Measurements from ENCODE around the gene PACRG. TPM values are rescaled to one million over a fixed set of nuclear protein-coding genes. Genes with fewer than 3 reads are reported as not detected.

PACRG gene
- polyA plus RNA-seq, 2 of the 4 experiments (the other 2 are of a cell fraction) = 0.14 to 0.30 TPM

DNA sequence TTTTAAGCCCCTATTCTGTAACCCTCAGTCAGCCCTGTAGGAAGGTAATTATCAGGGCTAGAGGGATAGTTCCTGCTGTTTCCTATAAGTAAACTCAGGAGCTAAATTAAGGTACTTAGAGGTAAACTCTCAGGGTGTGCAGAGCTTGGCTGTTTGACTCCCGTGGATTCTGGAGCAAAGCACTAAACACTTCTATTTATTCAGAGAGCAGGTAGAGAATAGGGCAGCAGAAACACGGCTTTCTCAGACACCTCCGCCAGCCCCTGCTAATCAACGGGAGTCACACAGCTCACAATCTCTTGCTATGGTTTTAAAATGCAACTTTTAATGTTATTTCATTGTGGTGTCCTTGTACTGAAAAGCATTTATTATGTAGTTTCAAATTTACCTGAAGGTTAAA lies 22.0 kb upstream of the PACRG start:
- FAIRE-seq = no peak
- POLR2A ChIA-PET = no interaction called here

DNA sequence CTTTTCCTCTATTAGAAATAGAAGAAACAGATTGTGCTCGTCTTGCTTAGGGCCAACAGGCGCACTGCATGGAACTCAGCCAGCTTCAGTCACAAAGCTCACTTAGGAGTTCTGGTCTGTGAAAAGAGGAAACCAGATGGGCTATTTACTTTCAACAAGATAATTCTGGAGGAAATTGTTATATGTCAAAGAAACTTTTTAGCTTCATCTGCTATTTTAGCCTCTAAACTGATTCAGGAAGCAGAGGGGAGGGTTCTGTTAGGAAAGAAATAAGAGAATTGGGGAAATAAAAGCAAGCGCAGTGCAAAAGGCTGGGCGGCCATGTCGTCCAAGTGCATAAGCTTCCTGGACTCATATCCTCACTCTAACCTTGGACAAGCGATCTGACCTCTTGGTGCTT lies 21.5 kb upstream of the PACRG start:
- ChIA-PET POLR2A (no interaction called here), CTCF (no interaction called here)
- FAIRE-seq (no peak), ATAC-seq (no peak), DNase-seq (ENCODE audit: low read depth in 1 of 2, low spot score in 1 of 2) (no peak)
- H3K4me2 ChIP-seq = no peak overlapping the region
- H3K4me1 ChIP-seq = no peaks in the 10 kb centered on the region
- H3K27ac ChIP-seq = no peak overlapping the region
- H3K4me3 ChIP-seq = no peak overlapping the region
- no peak for TF ChIP-seq HOXB5 (CRISPR knock-in tag; IDR thresholded peaks at IDR 0.05)
- no peak for TF ChIP-seq FOSB (CRISPR knock-in tag; IDR thresholded peaks at IDR 0.05)
- no peak for TF ChIP-seq CBX8 (IDR thresholded peaks at IDR 0.05)
- TF ChIP-seq ZFP36 (IDR thresholded peaks at IDR 0.05; ENCODE audit: borderline replicate concordance, partially characterized antibody) = no peak
- no peak for TF ChIP-seq MAZ (IDR thresholded peaks at IDR 0.05; ENCODE audit: borderline replicate concordance, low read depth, low read length)
- TF ChIP-seq MYC (IDR thresholded peaks at IDR 0.05; ENCODE audit: borderline replicate concordance, low read length) = no peak
- TF ChIP-seq, protein P1, sequence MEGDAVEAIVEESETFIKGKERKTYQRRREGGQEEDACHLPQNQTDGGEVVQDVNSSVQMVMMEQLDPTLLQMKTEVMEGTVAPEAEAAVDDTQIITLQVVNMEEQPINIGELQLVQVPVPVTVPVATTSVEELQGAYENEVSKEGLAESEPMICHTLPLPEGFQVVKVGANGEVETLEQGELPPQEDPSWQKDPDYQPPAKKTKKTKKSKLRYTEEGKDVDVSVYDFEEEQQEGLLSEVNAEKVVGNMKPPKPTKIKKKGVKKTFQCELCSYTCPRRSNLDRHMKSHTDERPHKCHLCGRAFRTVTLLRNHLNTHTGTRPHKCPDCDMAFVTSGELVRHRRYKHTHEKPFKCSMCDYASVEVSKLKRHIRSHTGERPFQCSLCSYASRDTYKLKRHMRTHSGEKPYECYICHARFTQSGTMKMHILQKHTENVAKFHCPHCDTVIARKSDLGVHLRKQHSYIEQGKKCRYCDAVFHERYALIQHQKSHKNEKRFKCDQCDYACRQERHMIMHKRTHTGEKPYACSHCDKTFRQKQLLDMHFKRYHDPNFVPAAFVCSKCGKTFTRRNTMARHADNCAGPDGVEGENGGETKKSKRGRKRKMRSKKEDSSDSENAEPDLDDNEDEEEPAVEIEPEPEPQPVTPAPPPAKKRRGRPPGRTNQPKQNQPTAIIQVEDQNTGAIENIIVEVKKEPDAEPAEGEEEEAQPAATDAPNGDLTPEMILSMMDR (IDR thresholded peaks at IDR 0.05) = no peak
- H3K9me3 ChIP-seq = no peaks in the 10 kb centered on the region
- WGBS (ENCODE audit: missing lambda C conversion rate) = 63% methylated on average over 6 of the region's 6 CpGs

More for the DNA sequence above, 22.0 kb upstream of the PACRG start:
- no peak overlapping the region for H3K4me2 ChIP-seq
- DNase-seq (ENCODE audit: low read depth in 1 of 2, low spot score in 1 of 2) (no peak), ATAC-seq (no peak)
- no peaks in the 10 kb centered on the region for H3K4me1 ChIP-seq
- no peak overlapping the region for H3K4me3 ChIP-seq
- CTCF ChIA-PET = no interaction called here
- H3K9me3 ChIP-seq = no peaks in the 10 kb centered on the region
- 63% methylated on average over 4 of the region's 4 CpGs for WGBS (ENCODE audit: missing lambda C conversion rate)
- no peak overlapping the region for H3K27ac ChIP-seq
- TF ChIP-seq ZFP36 (IDR thresholded peaks at IDR 0.05; ENCODE audit: borderline replicate concordance, partially characterized antibody) (no peak), TP53 (CRISPR knock-in tag; IDR thresholded peaks at IDR 0.05) (no peak), EP300 (IDR thresholded peaks at IDR 0.05) (no peak), ESRRA (IDR thresholded peaks at IDR 0.05; ENCODE audit: borderline replicate concordance, low read length) (no peak), JUN (IDR thresholded peaks at IDR 0.05) (no peak)

- FAIRE-seq = no peak
- Histone ChIP-seq H3K4me1 (no peaks in the 10 kb centered on the region), H3K9me3 (no peaks in the 10 kb centered on the region), H3K4me2 (no peak overlapping the region), H3K27ac (no peak overlapping the region), H3K4me3 (no peak overlapping the region)
- no peak for ATAC-seq
- TF ChIP-seq CHD4 (IDR thresholded peaks at IDR 0.05; ENCODE audit: borderline replicate concordance) (no peak), NFE2L2 (conservative IDR thresholded peaks at IDR 0.05; ENCODE audit: low read length) (no peak), RNF2 (IDR thresholded peaks at IDR 0.05; ENCODE audit: borderline replicate concordance, low read depth) (no peak), CBX8 (IDR thresholded peaks at IDR 0.05) (no peak), FOSL2 (IDR thresholded peaks at IDR 0.05) (no peak), FOSL2 (CRISPR knock-in tag; IDR thresholded peaks at IDR 0.05) (no peak), POLR2A (IDR thresholded peaks at IDR 0.05; ENCODE audit: low read length) (no peak), POLR2AphosphoS2 (conservative IDR thresholded peaks at IDR 0.05; ENCODE audit: low read length) (no peak), ZC3H11A (IDR thresholded peaks at IDR 0.05) (no peak)
- DNase-seq (ENCODE audit: low read depth in 1 of 2, low spot score in 1 of 2) = no peak
- POLR2A ChIA-PET = no interaction called here
- 60% methylated on average over 5 of the region's 6 CpGs for WGBS (ENCODE audit: missing lambda C conversion rate)
- CTCF ChIA-PET = no interaction called here
These were observed 18.8 kb upstream of the PACRG start for GRCh38 chr6:162708971-162709370.

DNA sequence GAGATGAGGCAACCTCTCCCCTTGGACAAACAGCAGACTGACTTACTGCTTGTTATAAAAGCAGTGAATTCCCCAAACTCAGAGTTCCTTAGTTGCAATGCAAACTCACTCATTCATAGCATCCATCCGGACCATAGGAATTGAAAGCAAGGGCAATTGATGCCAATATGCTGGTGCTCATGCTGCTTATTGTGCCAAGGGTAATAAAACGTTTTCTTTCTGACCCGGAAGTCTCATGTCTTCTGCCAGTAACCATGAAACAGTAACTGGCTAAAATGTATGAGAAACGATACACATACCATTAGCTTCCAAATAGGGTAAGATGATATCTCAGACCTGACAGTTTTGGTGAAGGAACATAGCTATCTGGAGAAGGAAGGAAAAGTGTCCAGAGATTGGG lies 18.3 kb upstream of the PACRG start:
- ATAC-seq (no peak), DNase-seq (ENCODE audit: low read depth in 1 of 2, low spot score in 1 of 2) (no peak), FAIRE-seq (no peak)
- H3K27ac ChIP-seq = no peak overlapping the region
- H3K4me2 ChIP-seq = no peak overlapping the region
- no peak overlapping the region for H3K4me3 ChIP-seq
- TF ChIP-seq MAFK (IDR thresholded peaks at IDR 0.05; ENCODE audit: partially characterized antibody) = no peak
- no peak for TF ChIP-seq EP300 (IDR thresholded peaks at IDR 0.05)
- TF ChIP-seq POLR2AphosphoS2 (conservative IDR thresholded peaks at IDR 0.05; ENCODE audit: low read length) = no peak
- TF ChIP-seq FOSL2 (IDR thresholded peaks at IDR 0.05) = no peak
- no peak for TF ChIP-seq FOSL2 (CRISPR knock-in tag; IDR thresholded peaks at IDR 0.05)
- TF ChIP-seq, protein P2, sequence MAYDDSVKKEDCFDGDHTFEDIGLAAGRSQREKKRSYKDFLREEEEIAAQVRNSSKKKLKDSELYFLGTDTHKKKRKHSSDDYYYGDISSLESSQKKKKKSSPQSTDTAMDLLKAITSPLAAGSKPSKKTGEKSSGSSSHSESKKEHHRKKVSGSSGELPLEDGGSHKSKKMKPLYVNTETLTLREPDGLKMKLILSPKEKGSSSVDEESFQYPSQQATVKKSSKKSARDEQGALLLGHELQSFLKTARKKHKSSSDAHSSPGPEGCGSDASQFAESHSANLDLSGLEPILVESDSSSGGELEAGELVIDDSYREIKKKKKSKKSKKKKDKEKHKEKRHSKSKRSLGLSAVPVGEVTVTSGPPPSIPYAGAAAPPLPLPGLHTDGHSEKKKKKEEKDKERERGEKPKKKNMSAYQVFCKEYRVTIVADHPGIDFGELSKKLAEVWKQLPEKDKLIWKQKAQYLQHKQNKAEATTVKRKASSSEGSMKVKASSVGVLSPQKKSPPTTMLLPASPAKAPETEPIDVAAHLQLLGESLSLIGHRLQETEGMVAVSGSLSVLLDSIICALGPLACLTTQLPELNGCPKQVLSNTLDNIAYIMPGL (CRISPR knock-in tag; IDR thresholded peaks at IDR 0.05; ENCODE audit: borderline replicate concordance) = no peak
- TF ChIP-seq, protein P1 (IDR thresholded peaks at IDR 0.05) = no peak
- TF ChIP-seq, protein P3, sequence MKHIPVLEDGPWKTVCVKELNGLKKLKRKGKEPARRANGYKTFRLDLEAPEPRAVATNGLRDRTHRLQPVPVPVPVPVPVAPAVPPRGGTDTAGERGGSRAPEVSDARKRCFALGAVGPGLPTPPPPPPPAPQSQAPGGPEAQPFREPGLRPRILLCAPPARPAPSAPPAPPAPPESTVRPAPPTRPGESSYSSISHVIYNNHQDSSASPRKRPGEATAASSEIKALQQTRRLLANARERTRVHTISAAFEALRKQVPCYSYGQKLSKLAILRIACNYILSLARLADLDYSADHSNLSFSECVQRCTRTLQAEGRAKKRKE (CRISPR knock-in tag; IDR thresholded peaks at IDR 0.05; ENCODE audit: low read depth) = no peak
- no peak for TF ChIP-seq RFX5 (IDR thresholded peaks at IDR 0.05)
- ChIA-PET POLR2A (no interaction called here), CTCF (no interaction called here)
- no peaks in the 10 kb centered on the region for H3K9me3 ChIP-seq
- H3K4me1 ChIP-seq = no peaks in the 10 kb centered on the region
- WGBS (ENCODE audit: missing lambda C conversion rate) = 36% methylated on average over 4 of the region's 4 CpGs
